CD14-positive monocyte (primary cell): ENCODE measurements around the gene GSPT1. TPM values are rescaled to one million over a fixed set of nuclear protein-coding genes. Genes with fewer than 3 reads are reported as not detected.

ENCODE experiments used
- DNase-seq, 3 donors: peaks; one replicate each; pipeline ENCODE4 v3.0.0-alpha.2; 2011 to 2022
- H2AFZ ChIP-seq: 2 replicates; pipeline ENCODE4 v1.6.0; 2012; ENCODE audit warnings: mild to moderate bottlenecking, low read depth, low read length, inconsistent platforms; ENCODE audit not compliant: insufficient read depth, poor library complexity, severe bottlenecking
- H3K27ac ChIP-seq, 2 donors: 1 replicate in 1 of 2; 2 replicates in 1 of 2; pipeline ENCODE4 v1.5.1; 2012 to 2013; ENCODE audit warnings: low read length in 2 of 2, control low read depth in 1 of 2, inconsistent platforms in 1 of 2, low read depth in 1 of 2, mild to moderate bottlenecking in 1 of 2
- H3K27me3 ChIP-seq, 2 donors: one replicate each; pipeline versions ENCODE4 v1.6.0 to v1.6.1; 2011 to 2013; ENCODE audit warnings: low read length in 2 of 2; ENCODE audit not compliant: control insufficient read depth in 2 of 2, insufficient read depth in 2 of 2
- H3K36me3 ChIP-seq, 2 donors: replicated peaks in 1 of 2; 1 replicate in 1 of 2; 2 replicates in 1 of 2; pipeline versions ENCODE4 v1.5.1 to v1.6.1; 2012 to 2013; ENCODE audit warnings: low read length in 2 of 2, control low read depth in 1 of 2, inconsistent platforms in 1 of 2, mild to moderate bottlenecking in 1 of 2; ENCODE audit not compliant: insufficient read depth in 2 of 2, control insufficient read depth in 1 of 2
- H3K4me1 ChIP-seq, 2 donors: 1 replicate in 1 of 2; 2 replicates in 1 of 2; pipeline versions ENCODE4 v1.5.1 to v1.6.1; 2012 to 2013; ENCODE audit warnings: low read length in 2 of 2, control low read depth in 1 of 2, inconsistent platforms in 1 of 2, mild to moderate bottlenecking in 1 of 2, moderate library complexity in 1 of 2; ENCODE audit not compliant: insufficient read depth in 2 of 2, control insufficient read depth in 1 of 2
- H3K4me2 ChIP-seq: replicated peaks from 2 replicates; pipeline ENCODE3; 2012; ENCODE audit warnings: low read length, moderate library complexity, mild to moderate bottlenecking; ENCODE audit not compliant: poor library complexity, severe bottlenecking; ENCODE audit errors: extremely low read depth
- H3K4me3 ChIP-seq, 3 experiments: fragments of 200-600 bp in 1 of 3; sonication (generic) in 1 of 3; replicated peaks in 1 of 3; 1 replicate in 2 of 3; 2 replicates in 1 of 3; pipeline ENCODE4 v1.5.1; 2011 to 2013; ENCODE audit warnings: low read length in 3 of 3, mild to moderate bottlenecking in 3 of 3, control low read depth in 2 of 3, low read depth in 2 of 3, inconsistent platforms in 1 of 3, moderate library complexity in 1 of 3
- H3K79me2 ChIP-seq: 2 replicates; pipeline ENCODE4 v1.6.0; 2012; ENCODE audit warnings: mild to moderate bottlenecking, control low read depth, inconsistent platforms, low read length, moderate library complexity; ENCODE audit not compliant: insufficient read depth
- H3K9ac ChIP-seq: 2 replicates; pipeline ENCODE4 v1.6.0; 2017; ENCODE audit warnings: low read length, mild to moderate bottlenecking; ENCODE audit not compliant: insufficient read depth, poor library complexity, severe bottlenecking
- H3K9me3 ChIP-seq, 2 donors: replicated peaks in 1 of 2; 1 replicate in 1 of 2; 2 replicates in 1 of 2; pipeline versions ENCODE4 v1.5.1 to v1.6.1; 2012 to 2013; ENCODE audit warnings: low read length in 2 of 2, control low read depth in 1 of 2; ENCODE audit not compliant: control insufficient read depth in 1 of 2, insufficient read depth in 1 of 2
- H4K20me1 ChIP-seq: 2 replicates; pipeline ENCODE4 v1.6.0; 2012; ENCODE audit warnings: mild to moderate bottlenecking, low read length, control low read depth, moderate library complexity; ENCODE audit not compliant: insufficient read depth
- H3K27ac Mint-ChIP-seq, 7 donors: one replicate each; pipeline ENCODE4 v1.8.0; 2020; ENCODE audit warnings: mild to moderate bottlenecking in 7 of 7, mixed read lengths in 7 of 7, moderate library complexity in 6 of 7, inconsistent platforms in 2 of 7
- H3K27me3 Mint-ChIP-seq, 3 donors: one replicate each; pipeline ENCODE4 v1.8.0; 2021 to 2022; ENCODE audit warnings: low read depth in 3 of 3, mild to moderate bottlenecking in 3 of 3, mixed read lengths in 3 of 3, moderate library complexity in 3 of 3, inconsistent platforms in 1 of 3
- H3K36me3 Mint-ChIP-seq, 2 donors: one replicate each; pipeline ENCODE4 v1.8.0; 2020; ENCODE audit warnings: mixed read lengths in 2 of 2, inconsistent platforms in 1 of 2, mild to moderate bottlenecking in 1 of 2
- H3K4me1 Mint-ChIP-seq: one replicate; pipeline ENCODE4 v1.8.0; 2020; ENCODE audit warnings: mild to moderate bottlenecking, mixed read lengths
- H3K4me3 Mint-ChIP-seq, 2 donors: one replicate each; pipeline ENCODE4 v1.8.0; 2020; ENCODE audit warnings: mild to moderate bottlenecking in 2 of 2, mixed read lengths in 2 of 2, moderate library complexity in 1 of 2
- H3K9me3 Mint-ChIP-seq, 7 donors: one replicate each; pipeline ENCODE4 v1.8.0; 2020 to 2022; ENCODE audit warnings: mixed read lengths in 7 of 7, mild to moderate bottlenecking in 6 of 7, moderate library complexity in 6 of 7, inconsistent platforms in 2 of 7
- CTCF ChIP-seq: fragments of 200-600 bp; IDR thresholded peaks from one replicate; pipeline ENCODE4 v1.8.0; 2022; ENCODE audit warnings: antibody characterized with exemption, mild to moderate bottlenecking
- WGBS: methylation state at CpG from one replicate; pipeline ENCODE4 v1.1.5; 2013; ENCODE audit warnings: missing lambda C conversion rate; ENCODE audit not compliant: insufficient coverage; 5-methylcytosine and 5-hydroxymethylcytosine counted together
- intact Hi-C, 2 donors: fragments of 100-400 bp; cut with micrococcal nuclease; formaldehyde crosslinking; loops; one replicate each; pipeline versions ENCODE4 v1.15.0 to v1.15.1; 2023
- polyA plus RNA-seq, 3 donors: library from polyadenylated mRNA; depleted of rRNA in 1 of 3; unstranded in 2 of 3; stranded (reverse) in 1 of 3; fragments of 300-500 nt in 2 of 3; fragments of >200 nt in 1 of 3; fragmentation: Illumina TruSeq in 2 of 3; gene quantifications; 1 replicate in 2 of 3; 2 replicates in 1 of 3; pipeline ENCODE4 v1.2.3, GENCODE V29; 2012 to 2021

The GSPT1 gene
- polyA plus RNA-seq, 3 donors: 22.4 to 48.3 (median 47.9) TPM

- no peaks in the 10 kb centered on the region for H3K9me3 Mint-ChIP-seq
- no peak overlapping the region for H3K9ac ChIP-seq
- no peaks in the 10 kb centered on the region for H3K4me1 ChIP-seq
- no peaks in the 10 kb centered on the region for H3K79me2 ChIP-seq
- H3K4me3 ChIP-seq: no peak overlapping the region
- no peaks in the 10 kb centered on the region for H3K9me3 ChIP-seq
- peak overlapping the region in 4 of 7 donors; percentile 2 to 63 (median 34) for H3K27ac Mint-ChIP-seq
- H3K27ac ChIP-seq: no peak overlapping the region
- H3K4me1 Mint-ChIP-seq: no peaks in the 10 kb centered on the region
- no peak for DNase-seq
- H2AFZ ChIP-seq: no peak overlapping the region
- WGBS: 99% methylated on average over 8 of the region's 12 CpGs
- intact Hi-C loops: no loop called here
- H3K27me3 Mint-ChIP-seq: peaks cover 0 to 2% (median 0%) of the 10 kb centered on the region in 3 donors
- H3K4me3 Mint-ChIP-seq: no peak overlapping the region
- peaks cover 67 to 81% of the 10 kb centered on the region in 2 donors for H3K36me3 ChIP-seq
- TF ChIP-seq CTCF: no peak
- peaks cover 5% of the 10 kb centered on the region for H4K20me1 ChIP-seq
- H3K36me3 Mint-ChIP-seq: peaks cover 55 to 83% of the 10 kb centered on the region in 2 donors
- H3K4me2 ChIP-seq: no peak overlapping the region
- H3K27me3 ChIP-seq: no peaks in the 10 kb centered on the region
Measured at GRCh38 chr16:11876306-11876705, 39.5 kb downstream of the GSPT1 start.

- H3K4me3 ChIP-seq: no peak overlapping the region
- H4K20me1 ChIP-seq: peaks cover 7% of the 10 kb centered on the region
- no peak overlapping the region for H3K4me3 Mint-ChIP-seq
- peaks cover 54 to 78% of the 10 kb centered on the region in 2 donors for H3K36me3 Mint-ChIP-seq
- no peaks in the 10 kb centered on the region for H3K9me3 Mint-ChIP-seq
- DNase-seq: no peak
- H2AFZ ChIP-seq: no peak overlapping the region
- H3K4me1 ChIP-seq: no peaks in the 10 kb centered on the region
- no peaks in the 10 kb centered on the region for H3K79me2 ChIP-seq
- no peak overlapping the region for H3K27ac ChIP-seq
- H3K27ac Mint-ChIP-seq: no peak overlapping the region
- no CpG with 5 or more reads among the region's 5 CpGs for WGBS
- peaks cover 63 to 81% of the 10 kb centered on the region in 2 donors for H3K36me3 ChIP-seq
- H3K27me3 Mint-ChIP-seq: peaks cover 0 to 2% (median 0%) of the 10 kb centered on the region in 3 donors
- no peak overlapping the region for H3K4me2 ChIP-seq
- intact Hi-C loops: no loop called here
- no peak overlapping the region for H3K9ac ChIP-seq
- no peaks in the 10 kb centered on the region for H3K4me1 Mint-ChIP-seq
- no peaks in the 10 kb centered on the region for H3K9me3 ChIP-seq
- TF ChIP-seq CTCF: no peak
- no peaks in the 10 kb centered on the region for H3K27me3 ChIP-seq
Measured at GRCh38 chr16:11875721-11876120, 40.0 kb downstream of the GSPT1 start.
